ENCODE data around the gene TFR2.

TFR2 gene

DNA sequence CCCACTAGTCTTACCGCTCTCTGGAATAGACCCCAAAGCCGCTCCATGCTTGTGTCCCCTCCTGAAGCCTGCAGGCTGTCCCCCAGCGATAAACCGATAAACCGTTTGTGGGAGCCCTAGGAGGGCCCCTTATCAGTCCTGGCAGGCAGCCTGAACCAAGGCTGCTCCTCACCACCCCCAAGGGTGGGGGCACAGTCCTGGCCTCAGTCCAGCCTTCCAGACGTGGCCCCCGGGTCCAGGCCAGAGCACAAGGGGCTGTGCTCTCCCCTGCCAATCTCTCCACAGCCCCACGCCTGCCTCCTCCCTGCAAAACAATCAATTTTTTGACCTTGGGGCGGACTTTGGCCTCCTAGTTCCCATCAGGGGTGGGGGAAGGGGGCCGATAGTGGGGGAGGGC lies at the start of gene TFR2:
Gene TFR2, minus strand, starts transcription at position 90 of the 397 bp plus-strand sequence. Its CDS starts 43 bp downstream, at position 47.
- no peaks in the 10 kb centered on the region for H3K4me1 ChIP-seq (ENCODE audit: control insufficient read depth, insufficient read depth, low read length)
- no peak within 1 kb of the TSS for H3K4me3 ChIP-seq (ENCODE audit: low read length)
- H3K27me3 ChIP-seq (ENCODE audit: control insufficient read depth, insufficient read depth, low read length): peaks cover 2% of the 10 kb centered on the region
- H3K27ac ChIP-seq (ENCODE audit: low read depth, low read length): no peak within 1 kb of the TSS
- no peaks in the 10 kb centered on the region for H3K36me3 ChIP-seq (ENCODE audit: control insufficient read depth, insufficient read depth, low read length)
- H3K9ac ChIP-seq (ENCODE audit: low read length): no peak within 1 kb of the TSS

DNA sequence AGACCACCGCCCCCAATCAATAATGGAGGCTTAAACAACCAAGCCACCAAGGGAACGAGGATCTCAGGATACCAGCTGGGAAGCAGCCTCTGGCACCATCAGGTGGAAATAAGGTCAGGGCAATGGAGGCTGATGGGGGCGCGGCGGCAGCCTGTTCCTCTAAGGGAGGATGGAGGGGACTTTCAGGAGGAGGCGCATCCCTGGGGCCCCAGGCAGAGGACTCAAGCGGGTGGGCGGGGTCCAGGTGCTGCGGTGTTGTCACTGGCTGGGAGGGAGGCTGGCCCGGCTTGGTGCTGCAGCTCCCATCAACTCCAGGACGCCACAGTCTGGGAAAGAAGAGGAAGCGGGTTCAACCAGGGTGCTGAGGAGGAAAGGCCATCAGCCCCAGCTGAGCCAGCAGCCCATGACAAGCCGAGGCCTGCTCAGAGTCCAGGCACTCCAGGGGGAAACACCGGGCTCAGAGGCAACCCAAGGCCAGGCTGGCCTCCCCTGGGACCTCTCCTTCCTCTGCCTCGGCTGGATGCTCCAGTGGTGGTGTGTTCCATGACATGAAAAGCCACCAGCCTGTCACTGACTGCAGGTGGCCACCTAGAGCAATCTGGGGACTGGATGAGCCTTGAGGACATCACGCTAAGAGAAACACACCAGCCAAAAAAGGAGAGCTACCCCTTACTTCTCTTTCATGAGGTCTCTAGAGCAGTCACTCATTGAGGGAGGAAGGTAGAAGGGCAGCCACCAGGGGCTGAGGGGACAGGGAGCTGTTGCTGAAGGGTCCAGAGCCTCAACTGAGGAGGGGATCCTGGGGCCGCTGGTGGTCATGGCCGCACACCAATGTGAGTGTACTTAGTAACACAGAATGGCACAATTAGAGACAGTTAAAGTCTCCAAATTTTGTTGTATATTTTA lies 48.1 kb upstream of the TFR2 start:
- Histone ChIP-seq H3K36me3 (ENCODE audit: control insufficient read depth, insufficient read depth, low read length) (peaks cover 30% of the 10 kb centered on the region), H3K9ac (ENCODE audit: low read length) (no peak overlapping the region), H3K27ac (ENCODE audit: low read depth, low read length) (no peak overlapping the region)

DNA sequence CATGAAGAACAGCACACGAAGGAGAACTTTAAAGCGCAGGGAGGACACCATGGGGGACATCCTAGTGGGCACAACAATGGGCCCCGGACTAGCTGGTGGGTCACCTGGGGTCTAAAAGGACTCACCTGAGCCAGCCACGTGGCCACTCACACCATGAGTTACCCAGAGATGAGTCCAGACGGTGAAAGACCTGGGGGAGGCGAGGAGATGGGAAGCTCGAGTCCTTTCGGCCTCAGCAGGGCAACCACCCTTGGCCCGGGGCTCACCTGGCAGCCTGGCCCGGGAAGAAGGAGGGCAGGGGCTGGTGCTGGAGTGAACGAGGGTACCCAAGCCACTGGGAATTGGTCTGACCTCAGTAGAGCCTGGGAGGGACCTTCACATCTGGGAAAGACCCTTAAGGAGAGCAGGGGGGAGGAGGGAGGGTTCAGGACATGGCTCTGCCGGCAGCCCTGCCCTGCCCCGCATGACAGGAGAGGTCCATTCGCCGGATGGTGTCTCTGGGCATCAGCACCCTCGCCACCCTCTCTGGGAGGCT lies 47.0 kb upstream of the TFR2 start:
- Histone ChIP-seq H3K27me3 (ENCODE audit: control insufficient read depth, insufficient read depth, low read length) (no peaks in the 10 kb centered on the region), H3K9ac (ENCODE audit: low read length) (no peak overlapping the region), H3K4me1 (ENCODE audit: control insufficient read depth, insufficient read depth, low read length) (peaks cover 18% of the 10 kb centered on the region), H3K4me3 (ENCODE audit: low read length) (no peak overlapping the region), H3K27ac (ENCODE audit: low read depth, low read length) (no peak overlapping the region), H3K36me3 (ENCODE audit: control insufficient read depth, insufficient read depth, low read length) (peaks cover 40% of the 10 kb centered on the region)

More for the DNA sequence above, 48.1 kb upstream of the TFR2 start:
- H3K4me1 ChIP-seq (ENCODE audit: control insufficient read depth, insufficient read depth, low read length): peaks cover 18% of the 10 kb centered on the region
- H3K4me3 ChIP-seq (ENCODE audit: low read length): no peak overlapping the region
- no peaks in the 10 kb centered on the region for H3K27me3 ChIP-seq (ENCODE audit: control insufficient read depth, insufficient read depth, low read length)

DNA sequence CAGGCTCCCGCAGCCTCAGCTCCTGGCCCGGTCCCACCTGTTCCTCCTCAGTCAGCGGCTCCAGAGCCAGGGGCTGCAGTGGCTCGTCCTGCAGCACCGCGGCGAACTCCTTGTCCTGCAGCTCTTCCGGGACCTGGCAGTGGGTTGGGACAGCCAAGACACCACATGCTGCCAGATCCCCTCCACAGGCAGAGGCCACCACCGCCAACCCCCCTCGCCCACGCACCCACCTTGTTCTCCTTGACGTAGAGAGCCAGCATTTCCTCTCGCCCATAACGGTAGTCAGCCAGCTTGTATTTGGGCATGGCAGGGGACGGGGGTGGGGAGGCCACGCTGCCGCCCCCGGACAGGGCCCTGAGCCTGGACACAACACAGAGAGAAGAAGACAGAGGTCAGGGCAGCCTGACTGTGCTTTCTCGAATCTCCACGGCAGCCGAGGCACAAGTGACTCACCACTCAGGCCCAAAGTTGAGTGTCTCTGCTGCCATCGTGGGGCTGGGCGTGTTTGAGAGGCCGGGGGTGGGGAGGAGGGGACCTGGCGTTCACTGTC lies 46.5 kb upstream of the TFR2 start:
- Histone ChIP-seq H3K27me3 (ENCODE audit: control insufficient read depth, insufficient read depth, low read length) (no peaks in the 10 kb centered on the region), H3K4me3 (ENCODE audit: low read length) (no peak overlapping the region), H3K27ac (ENCODE audit: low read depth, low read length) (no peak overlapping the region), H3K9ac (ENCODE audit: low read length) (no peak overlapping the region), H3K4me1 (ENCODE audit: control insufficient read depth, insufficient read depth, low read length) (peaks cover 16% of the 10 kb centered on the region), H3K36me3 (ENCODE audit: control insufficient read depth, insufficient read depth, low read length) (peaks cover 44% of the 10 kb centered on the region)

DNA sequence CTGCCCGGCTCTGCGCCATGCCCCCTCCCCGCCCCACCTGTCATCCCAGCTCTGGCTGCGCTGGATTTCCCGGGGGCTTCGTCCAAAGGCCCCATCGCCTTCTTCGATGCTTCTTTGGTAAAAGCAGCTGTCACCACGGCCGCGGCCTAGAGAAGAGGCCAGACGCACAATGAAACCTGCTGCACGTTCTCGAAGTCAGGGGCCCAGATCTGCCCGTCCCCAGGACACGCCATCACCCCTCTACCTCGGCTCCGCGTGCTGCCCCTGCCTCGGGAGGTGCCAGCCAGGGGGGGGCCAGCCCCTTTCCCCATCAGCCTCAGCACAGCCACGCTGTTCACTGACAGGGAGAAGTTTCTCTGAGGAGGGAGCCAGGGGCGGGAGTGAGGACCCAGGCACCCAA lies 45.9 kb upstream of the TFR2 start:
- no peak overlapping the region for H3K4me3 ChIP-seq (ENCODE audit: low read length)
- H3K9ac ChIP-seq (ENCODE audit: low read length): no peak overlapping the region
- no peak overlapping the region for H3K27ac ChIP-seq (ENCODE audit: low read depth, low read length)
- no peaks in the 10 kb centered on the region for H3K27me3 ChIP-seq (ENCODE audit: control insufficient read depth, insufficient read depth, low read length)
- peaks cover 12% of the 10 kb centered on the region for H3K4me1 ChIP-seq (ENCODE audit: control insufficient read depth, insufficient read depth, low read length)
- H3K36me3 ChIP-seq (ENCODE audit: control insufficient read depth, insufficient read depth, low read length): peaks cover 44% of the 10 kb centered on the region

DNA sequence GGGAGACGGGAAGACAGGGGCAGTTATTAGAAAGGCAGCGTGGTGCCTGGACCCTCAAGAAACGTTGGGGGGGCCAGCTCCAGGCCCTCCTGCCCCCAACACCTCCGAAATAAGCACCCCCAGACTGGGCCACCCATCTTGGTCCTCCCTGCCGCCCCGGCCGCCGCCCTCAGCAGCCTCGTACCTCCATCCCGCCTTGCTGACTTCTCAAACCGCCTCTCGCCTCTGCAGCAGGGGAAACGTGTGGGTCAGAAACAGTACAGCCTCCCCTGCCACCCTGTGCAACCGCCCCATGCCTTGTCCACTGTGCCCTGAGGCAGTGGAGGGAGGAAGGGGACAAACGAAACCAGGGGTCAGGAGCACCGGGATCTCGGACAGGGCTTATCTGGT lies 45.5 kb upstream of the TFR2 start:
- Histone ChIP-seq H3K27ac (ENCODE audit: low read depth, low read length) (no peak overlapping the region), H3K9ac (ENCODE audit: low read length) (no peak overlapping the region), H3K27me3 (ENCODE audit: control insufficient read depth, insufficient read depth, low read length) (no peaks in the 10 kb centered on the region), H3K4me1 (ENCODE audit: control insufficient read depth, insufficient read depth, low read length) (peaks cover 7% of the 10 kb centered on the region), H3K4me3 (ENCODE audit: low read length) (no peak overlapping the region), H3K36me3 (ENCODE audit: control insufficient read depth, insufficient read depth, low read length) (peaks cover 49% of the 10 kb centered on the region)

DNA sequence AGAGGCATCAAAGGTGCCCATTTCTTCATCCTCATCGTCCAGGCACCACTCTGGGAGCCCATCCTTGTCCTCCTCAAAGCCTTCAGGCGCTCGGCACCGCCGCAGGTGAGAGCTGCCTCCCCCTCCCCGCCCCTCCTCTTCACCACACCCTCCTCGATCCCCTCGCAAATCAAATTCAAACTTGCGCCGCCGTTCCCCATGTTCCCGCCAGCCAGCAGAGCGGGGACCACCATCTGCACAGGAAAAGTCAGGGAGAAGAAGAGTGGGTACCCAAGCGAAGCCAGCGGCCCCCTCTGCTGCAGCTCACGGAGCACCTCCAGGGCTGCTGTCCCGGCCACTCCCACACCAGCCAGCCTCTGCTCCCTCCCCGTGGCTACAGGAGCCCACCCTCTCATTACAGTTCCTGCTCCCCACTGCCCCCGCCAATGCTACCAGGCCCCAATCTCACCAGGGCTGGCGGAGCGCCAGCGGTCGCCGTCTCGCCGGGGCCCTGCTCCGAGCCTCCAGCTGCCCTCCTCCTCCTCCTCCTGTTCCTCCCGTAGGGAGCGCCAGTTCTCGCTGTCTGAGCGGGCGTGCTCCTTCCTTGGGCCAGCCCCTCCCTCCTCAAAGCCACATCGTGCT lies 45.0 kb upstream of the TFR2 start:
- Histone ChIP-seq H3K27me3 (ENCODE audit: control insufficient read depth, insufficient read depth, low read length) (no peaks in the 10 kb centered on the region), H3K4me3 (ENCODE audit: low read length) (no peak overlapping the region), H3K4me1 (ENCODE audit: control insufficient read depth, insufficient read depth, low read length) (peaks cover 2% of the 10 kb centered on the region), H3K27ac (ENCODE audit: low read depth, low read length) (no peak overlapping the region), H3K36me3 (ENCODE audit: control insufficient read depth, insufficient read depth, low read length) (peaks cover 53% of the 10 kb centered on the region), H3K9ac (ENCODE audit: low read length) (no peak overlapping the region)

DNA sequence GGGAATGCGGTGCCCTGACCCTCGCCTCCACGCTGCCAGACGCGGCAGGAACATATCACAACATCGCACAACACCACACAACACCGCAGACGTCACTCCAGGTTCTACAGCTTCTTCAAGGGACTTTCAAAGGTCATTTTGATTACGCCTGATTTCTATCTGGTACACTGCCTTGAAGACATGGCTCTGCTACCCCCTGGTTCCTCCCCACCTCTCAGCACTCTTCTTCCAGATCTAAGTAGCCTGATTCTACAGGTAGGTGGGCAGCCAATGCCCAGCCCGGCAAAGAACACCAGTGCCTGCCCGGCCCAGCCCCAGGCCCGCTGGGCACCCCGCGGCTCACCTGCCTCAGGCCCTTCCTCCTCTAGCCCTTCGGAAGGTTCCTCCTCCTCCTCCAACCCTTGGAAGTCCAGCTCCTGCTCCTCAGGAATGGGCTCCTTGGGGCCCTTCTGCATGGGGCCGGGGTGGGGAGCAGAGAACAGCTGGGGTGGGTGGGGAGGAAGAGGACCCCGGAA lies 44.3 kb upstream of the TFR2 start:
- peaks cover 53% of the 10 kb centered on the region for H3K36me3 ChIP-seq (ENCODE audit: control insufficient read depth, insufficient read depth, low read length)
- H3K4me1 ChIP-seq (ENCODE audit: control insufficient read depth, insufficient read depth, low read length): no peaks in the 10 kb centered on the region
- no peak overlapping the region for H3K4me3 ChIP-seq (ENCODE audit: low read length)
- no peak overlapping the region for H3K9ac ChIP-seq (ENCODE audit: low read length)
- H3K27me3 ChIP-seq (ENCODE audit: control insufficient read depth, insufficient read depth, low read length): no peaks in the 10 kb centered on the region
- no peak overlapping the region for H3K27ac ChIP-seq (ENCODE audit: low read depth, low read length)

DNA sequence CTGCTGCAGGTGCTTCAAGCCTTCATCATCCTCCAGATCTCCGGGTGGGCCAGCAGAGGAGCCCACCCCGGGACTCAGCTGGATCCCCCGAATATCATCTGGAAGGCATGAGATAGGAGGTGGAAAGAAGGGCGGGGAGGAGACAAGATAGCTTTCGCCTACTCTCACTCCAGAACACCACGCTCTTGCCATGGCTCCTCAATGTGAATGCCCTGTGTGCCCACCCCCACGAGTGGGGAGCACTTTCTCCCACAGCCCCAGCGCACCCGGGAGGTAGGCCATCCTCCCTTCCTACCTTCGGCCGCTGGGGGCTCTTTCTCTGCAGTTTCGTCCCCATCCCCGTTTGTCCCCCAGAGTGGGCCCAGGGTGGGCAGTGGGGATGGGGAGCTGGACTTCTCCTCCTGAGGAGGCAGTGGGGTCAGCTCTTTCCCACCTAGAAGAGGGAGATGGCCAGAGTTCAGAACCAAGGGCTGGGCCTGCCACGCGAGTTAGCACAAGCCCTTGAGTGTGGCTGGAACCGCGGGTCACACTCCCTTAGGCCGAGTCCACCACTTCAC lies 43.8 kb upstream of the TFR2 start:
- Histone ChIP-seq H3K27ac (ENCODE audit: low read depth, low read length) (no peak overlapping the region), H3K36me3 (ENCODE audit: control insufficient read depth, insufficient read depth, low read length) (peaks cover 53% of the 10 kb centered on the region), H3K4me1 (ENCODE audit: control insufficient read depth, insufficient read depth, low read length) (no peaks in the 10 kb centered on the region), H3K4me3 (ENCODE audit: low read length) (no peak overlapping the region), H3K9ac (ENCODE audit: low read length) (no peak overlapping the region), H3K27me3 (ENCODE audit: control insufficient read depth, insufficient read depth, low read length) (no peaks in the 10 kb centered on the region)

DNA sequence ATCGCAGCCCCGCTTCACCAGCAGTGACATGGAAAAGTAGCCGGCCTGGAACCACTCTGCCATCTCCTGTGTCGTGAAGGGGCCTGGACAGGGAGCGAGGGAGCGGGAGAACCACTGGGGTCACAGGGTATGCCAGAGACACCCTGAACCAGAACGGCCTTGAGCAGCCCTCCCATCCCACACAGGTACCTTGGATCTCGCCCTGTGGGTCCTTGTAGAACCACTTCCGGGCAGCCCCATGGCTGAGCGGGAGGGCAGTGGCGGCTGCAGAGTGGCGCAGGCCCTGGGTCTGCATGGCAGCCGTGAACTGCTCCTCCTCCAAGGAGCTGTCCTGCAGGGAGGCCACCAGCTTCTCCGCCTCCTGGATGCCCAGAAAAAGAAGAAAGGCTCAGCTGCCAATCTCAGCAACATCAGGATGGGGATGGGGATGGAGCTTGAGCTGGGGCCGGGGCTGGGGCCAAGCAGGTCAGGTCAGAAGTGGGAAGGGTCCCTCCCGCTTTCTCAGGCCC lies 43.2 kb upstream of the TFR2 start:
- Histone ChIP-seq H3K27me3 (ENCODE audit: control insufficient read depth, insufficient read depth, low read length) (no peaks in the 10 kb centered on the region), H3K27ac (ENCODE audit: low read depth, low read length) (no peak overlapping the region), H3K36me3 (ENCODE audit: control insufficient read depth, insufficient read depth, low read length) (peaks cover 54% of the 10 kb centered on the region)

DNA sequence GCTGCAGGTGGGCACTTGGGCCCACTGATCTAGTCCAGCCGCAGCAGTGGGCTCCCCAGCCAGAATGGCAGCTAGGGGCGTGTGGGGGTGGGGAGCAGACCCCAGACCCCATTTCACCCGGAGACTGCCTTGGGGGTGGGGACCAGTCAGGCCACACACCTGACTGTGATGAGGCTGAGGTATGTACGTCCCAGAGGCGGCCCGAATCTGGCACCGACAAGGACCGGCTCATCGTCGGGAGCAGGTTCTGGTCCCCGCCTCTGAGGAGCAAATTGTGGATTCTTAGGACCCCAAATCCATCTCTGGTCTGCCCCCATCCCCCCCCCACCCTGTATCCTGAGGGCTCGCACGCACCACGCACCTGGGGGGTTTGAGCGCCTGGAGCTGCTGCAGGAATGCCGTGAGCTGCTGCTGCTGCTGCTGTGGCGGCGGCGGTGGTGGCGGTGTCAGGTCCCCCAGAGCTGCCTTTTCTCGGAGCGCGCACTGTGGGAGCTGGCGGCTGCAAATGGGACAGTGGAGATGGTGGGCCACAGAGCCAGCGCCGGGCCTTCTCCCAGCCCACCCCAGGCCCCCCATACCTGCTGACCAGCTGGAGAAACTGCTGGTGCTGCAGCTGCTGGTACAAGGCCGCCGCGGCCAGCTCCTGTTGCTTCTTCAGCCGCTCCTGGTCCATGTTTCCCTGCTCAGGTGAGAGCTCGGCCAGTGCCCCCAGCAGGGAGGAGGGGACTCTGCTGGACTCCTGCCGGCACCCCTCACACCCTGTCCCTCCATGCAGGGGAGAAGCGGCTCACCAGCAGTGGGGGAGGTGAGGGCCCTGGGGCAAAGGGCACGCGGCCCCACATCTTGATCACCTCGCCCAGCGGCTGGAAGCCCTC lies 42.5 kb upstream of the TFR2 start:
- peaks cover 59% of the 10 kb centered on the region for H3K36me3 ChIP-seq (ENCODE audit: control insufficient read depth, insufficient read depth, low read length)
- H3K4me1 ChIP-seq (ENCODE audit: control insufficient read depth, insufficient read depth, low read length): no peaks in the 10 kb centered on the region
- no peak overlapping the region for H3K9ac ChIP-seq (ENCODE audit: low read length)
- no peaks in the 10 kb centered on the region for H3K27me3 ChIP-seq (ENCODE audit: control insufficient read depth, insufficient read depth, low read length)
- no peak overlapping the region for H3K4me3 ChIP-seq (ENCODE audit: low read length)
- no peak overlapping the region for H3K27ac ChIP-seq (ENCODE audit: low read depth, low read length)

More for the DNA sequence above, 43.2 kb upstream of the TFR2 start:
- H3K4me3 ChIP-seq (ENCODE audit: low read length): no peak overlapping the region
- H3K4me1 ChIP-seq (ENCODE audit: control insufficient read depth, insufficient read depth, low read length): no peaks in the 10 kb centered on the region
- no peak overlapping the region for H3K9ac ChIP-seq (ENCODE audit: low read length)

All from rectal smooth muscle tissue (tissue), 1 donor.